Mesenchymal stem cell (in vitro differentiated cells and primary cell): ENCODE data around the gene EHD4.

ENCODE experiments used
- DNase-seq: peaks from one replicate; pipeline ENCODE4 v3.0.0-alpha.2; 2013
- H2AFZ ChIP-seq: one replicate; pipeline ENCODE4 v1.6.1; 2013; ENCODE audit warnings: low read depth, mild to moderate bottlenecking, control low read depth, inconsistent platforms, low read length, moderate library complexity
- H2AK5ac ChIP-seq: 2 replicates; pipeline ENCODE4 v1.6.1; 2013; ENCODE audit warnings: low read length, moderate library complexity, mild to moderate bottlenecking, inconsistent platforms; ENCODE audit not compliant: severe bottlenecking
- H2BK120ac ChIP-seq: one replicate; pipeline ENCODE4 v1.6.1; 2013; ENCODE audit warnings: low read depth, mild to moderate bottlenecking, inconsistent platforms, low read length, moderate library complexity
- H2BK12ac ChIP-seq, 2 experiments: one replicate each; pipeline ENCODE4 v1.6.1; 2013; ENCODE audit warnings: inconsistent platforms in 2 of 2, low read length in 2 of 2, mild to moderate bottlenecking in 2 of 2, moderate library complexity in 2 of 2, control low read depth in 1 of 2
- H2BK15ac ChIP-seq: one replicate; pipeline ENCODE4 v1.6.1; 2013; ENCODE audit warnings: mild to moderate bottlenecking, low read depth, inconsistent platforms; ENCODE audit not compliant: poor library complexity, severe bottlenecking
- H2BK5ac ChIP-seq: 2 replicates; pipeline ENCODE4 v1.6.1; 2013; ENCODE audit warnings: low read depth, mild to moderate bottlenecking, low read length, control low read depth, inconsistent platforms; ENCODE audit not compliant: poor library complexity, severe bottlenecking
- H3K14ac ChIP-seq, 2 experiments: one replicate each; pipeline ENCODE4 v1.6.1; 2013; ENCODE audit warnings: inconsistent platforms in 2 of 2, low read length in 2 of 2, control low read depth in 1 of 2, mild to moderate bottlenecking in 1 of 2, moderate library complexity in 1 of 2
- H3K18ac ChIP-seq, 2 experiments: one replicate each; pipeline ENCODE4 v1.6.1; 2013; ENCODE audit warnings: inconsistent platforms in 2 of 2, low read length in 2 of 2, control low read depth in 1 of 2, low read depth in 1 of 2, mild to moderate bottlenecking in 1 of 2
- H3K23ac ChIP-seq, 2 experiments: one replicate each; pipeline ENCODE4 v1.6.1; 2013; ENCODE audit warnings: inconsistent platforms in 2 of 2, low read length in 2 of 2, mild to moderate bottlenecking in 2 of 2, moderate library complexity in 2 of 2, control low read depth in 1 of 2
- H3K27ac ChIP-seq: 2 replicates; pipeline ENCODE4 v1.5.1; 2013; ENCODE audit warnings: mild to moderate bottlenecking, moderate library complexity, low read length, control low read depth, inconsistent platforms; ENCODE audit not compliant: poor library complexity, severe bottlenecking
- H3K27me3 ChIP-seq, 2 experiments: 2 replicates each; pipeline versions ENCODE4 v1.6.1 to v1.7.0; 2013; ENCODE audit warnings: low read length in 2 of 2, mild to moderate bottlenecking in 2 of 2, moderate library complexity in 2 of 2, control low read depth in 1 of 2, inconsistent platforms in 1 of 2; ENCODE audit not compliant: control insufficient read depth in 1 of 2, insufficient read depth in 1 of 2
- H3K36me3 ChIP-seq, 2 experiments: 2 replicates each; pipeline versions ENCODE4 v1.6.1 to v1.7.0; 2013; ENCODE audit warnings: low read length in 2 of 2, control low read depth in 1 of 2, inconsistent platforms in 1 of 2, low read depth in 1 of 2, mild to moderate bottlenecking in 1 of 2; ENCODE audit not compliant: insufficient read depth in 2 of 2, control insufficient read depth in 1 of 2
- H3K4ac ChIP-seq, 2 experiments: one replicate each; pipeline ENCODE4 v1.6.1; 2013; ENCODE audit warnings: inconsistent platforms in 2 of 2, low read length in 2 of 2, mild to moderate bottlenecking in 2 of 2, moderate library complexity in 2 of 2, control low read depth in 1 of 2, low read depth in 1 of 2
- H3K4me1 ChIP-seq: 2 replicates; pipeline ENCODE4 v1.6.1; 2013; ENCODE audit warnings: low read depth, low read length, control low read depth; ENCODE audit not compliant: control insufficient read depth, insufficient read depth
- H3K4me2 ChIP-seq: 2 replicates; pipeline ENCODE4 v1.6.1; 2013; ENCODE audit warnings: low read length, mild to moderate bottlenecking, inconsistent platforms; ENCODE audit not compliant: poor library complexity, severe bottlenecking
- H3K4me3 ChIP-seq, 2 experiments: 2 replicates each; pipeline versions ENCODE4 v1.5.1 to v1.7.0; 2013; ENCODE audit warnings: low read length in 2 of 2, mild to moderate bottlenecking in 2 of 2, control low read depth in 1 of 2, low read depth in 1 of 2; ENCODE audit not compliant: insufficient read depth in 1 of 2
- H3K79me1 ChIP-seq: replicated peaks from 2 replicates; pipeline ENCODE4 v1.6.1; 2013; ENCODE audit warnings: mild to moderate bottlenecking, control low read depth, low read length, inconsistent platforms; ENCODE audit not compliant: poor library complexity, severe bottlenecking
- H3K9ac ChIP-seq: 2 replicates; pipeline ENCODE4 v1.7.0; 2013; ENCODE audit warnings: mild to moderate bottlenecking, low read length, moderate library complexity
- H3K9me3 ChIP-seq: 2 replicates; pipeline ENCODE4 v1.7.0; 2013; ENCODE audit warnings: mild to moderate bottlenecking, low read length; ENCODE audit not compliant: control insufficient read depth
- H4K8ac ChIP-seq: one replicate; pipeline ENCODE4 v1.6.1; 2013; ENCODE audit warnings: inconsistent platforms, mild to moderate bottlenecking, low read length, moderate library complexity
- H4K91ac ChIP-seq: one replicate; pipeline ENCODE4 v1.6.1; 2013; ENCODE audit warnings: mild to moderate bottlenecking, low read length, inconsistent platforms
- WGBS: methylation state at CpG from one replicate; pipeline ENCODE4 v1.1.7; 2013; ENCODE audit warnings: mixed read lengths; 5-methylcytosine and 5-hydroxymethylcytosine counted together

EHD4 gene

GRCh38 chr15:41869770-41870688, 102.3 kb downstream of the EHD4 start:
- DNase-seq = no peak
- H3K9me3 ChIP-seq = no peaks in the 10 kb centered on the region
- H2BK12ac ChIP-seq = no peak overlapping the region
- H3K18ac ChIP-seq = no peak overlapping the region
- no peak overlapping the region for H2BK15ac ChIP-seq
- no peak overlapping the region for H3K4me2 ChIP-seq
- peak overlapping the region; percentile 4 for H2BK5ac ChIP-seq
- no peak overlapping the region for H4K91ac ChIP-seq
- no peak overlapping the region for H3K9ac ChIP-seq
- 90% methylated on average over 42 of the region's 42 CpGs for WGBS
- H3K27me3 ChIP-seq = peaks cover 0 to 34% of the 10 kb centered on the region in 2 experiments
- peaks cover 0 to 61% of the 10 kb centered on the region in 2 experiments for H3K36me3 ChIP-seq
- H3K14ac ChIP-seq = peak overlapping the region in 1 of 2 experiments; percentile 68
- H2BK120ac ChIP-seq = no peak overlapping the region
- H2AFZ ChIP-seq = no peak overlapping the region
- no peak overlapping the region for H2AK5ac ChIP-seq
- H3K79me1 ChIP-seq = no peaks in the 10 kb centered on the region
- H4K8ac ChIP-seq = peak overlapping the region; percentile 16
- no peak overlapping the region for H3K4ac ChIP-seq
- H3K4me3 ChIP-seq = no peak overlapping the region
- no peak overlapping the region for H3K27ac ChIP-seq
- H3K23ac ChIP-seq = no peak overlapping the region
- H3K4me1 ChIP-seq = peaks cover 26% of the 10 kb centered on the region

- no peak overlapping the region for H2AFZ ChIP-seq
- peaks cover 26% of the 10 kb centered on the region for H3K4me1 ChIP-seq
- peaks cover 0 to 46% of the 10 kb centered on the region in 2 experiments for H3K27me3 ChIP-seq
- no peak overlapping the region for H2BK5ac ChIP-seq
- DNase-seq = no peak
- H3K4me3 ChIP-seq = no peak overlapping the region
- H2BK15ac ChIP-seq = no peak overlapping the region
- no peak overlapping the region for H2AK5ac ChIP-seq
- no peak overlapping the region for H3K23ac ChIP-seq
- H2BK12ac ChIP-seq = no peak overlapping the region
- no peak overlapping the region for H3K9ac ChIP-seq
- no peaks in the 10 kb centered on the region for H3K9me3 ChIP-seq
- H4K91ac ChIP-seq = no peak overlapping the region
- H3K79me1 ChIP-seq = no peaks in the 10 kb centered on the region
- peaks cover 0 to 58% of the 10 kb centered on the region in 2 experiments for H3K36me3 ChIP-seq
- no peak overlapping the region for H4K8ac ChIP-seq
- H3K14ac ChIP-seq = no peak overlapping the region
- no peak overlapping the region for H2BK120ac ChIP-seq
- no peak overlapping the region for H3K18ac ChIP-seq
- no peak overlapping the region for H3K4me2 ChIP-seq
- no peak overlapping the region for H3K4ac ChIP-seq
- H3K27ac ChIP-seq = no peak overlapping the region
- WGBS = 97% methylated on average over 15 of the region's 15 CpGs
Measured at GRCh38 chr15:41868321-41868720, 104.0 kb downstream of the EHD4 start.

DNA sequence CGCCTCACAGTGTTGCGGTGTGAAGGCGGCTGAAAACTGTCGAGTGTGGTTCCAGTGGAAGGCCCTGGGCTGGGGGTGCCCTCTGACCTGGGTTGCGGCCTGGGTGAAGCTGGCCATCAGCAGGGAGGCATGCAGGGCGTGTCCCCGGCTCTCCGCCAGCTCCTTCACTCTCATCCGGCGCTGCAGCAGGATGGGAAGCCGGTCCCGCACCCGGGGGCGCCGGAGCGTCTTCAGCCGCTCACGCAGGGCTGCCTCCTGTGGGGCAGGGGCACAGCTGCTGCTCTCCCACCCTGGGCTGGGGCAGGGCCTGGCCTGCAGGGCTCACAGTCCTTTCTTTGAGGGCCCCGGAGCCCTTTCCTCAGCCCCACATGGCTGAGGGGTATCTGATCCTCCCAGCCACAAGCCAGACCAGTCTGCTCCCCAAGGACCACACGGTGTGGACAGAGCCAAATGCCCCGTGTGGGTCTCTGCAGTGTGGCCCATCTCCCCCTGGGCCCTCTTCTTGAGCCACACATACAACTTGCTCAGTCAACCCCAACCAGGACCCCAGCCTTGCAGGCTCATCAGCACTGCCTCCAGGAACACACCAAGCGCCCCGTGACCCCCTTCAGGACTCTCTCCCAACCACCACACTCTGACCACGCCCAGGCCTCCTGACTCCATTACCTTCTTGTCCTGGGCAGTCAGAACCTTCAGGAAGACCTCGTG, 105.3 kb downstream of the EHD4 start:
- no peak overlapping the region for H2BK12ac ChIP-seq
- no peak overlapping the region for H3K23ac ChIP-seq
- no peak overlapping the region for H3K18ac ChIP-seq
- DNase-seq = no peak
- H3K79me1 ChIP-seq = no peaks in the 10 kb centered on the region
- no peak overlapping the region for H4K91ac ChIP-seq
- no peak overlapping the region for H3K27ac ChIP-seq
- H4K8ac ChIP-seq = no peak overlapping the region
- WGBS = 91% methylated on average over 25 of the region's 25 CpGs
- no peak overlapping the region for H2BK120ac ChIP-seq
- no peak overlapping the region for H3K14ac ChIP-seq
- no peak overlapping the region for H3K4ac ChIP-seq
- H3K9me3 ChIP-seq = no peaks in the 10 kb centered on the region
- no peak overlapping the region for H2BK5ac ChIP-seq
- H3K4me1 ChIP-seq = peaks cover 27% of the 10 kb centered on the region
- no peak overlapping the region for H2AK5ac ChIP-seq
- no peak overlapping the region for H2BK15ac ChIP-seq
- H3K36me3 ChIP-seq = peaks cover 0 to 65% of the 10 kb centered on the region in 2 experiments
- H3K4me3 ChIP-seq = no peak overlapping the region
- no peak overlapping the region for H2AFZ ChIP-seq
- H3K9ac ChIP-seq = no peak overlapping the region
- peaks cover 0 to 44% of the 10 kb centered on the region in 2 experiments for H3K27me3 ChIP-seq
- no peak overlapping the region for H3K4me2 ChIP-seq

GRCh38 chr15:41866263-41866703, 106.1 kb downstream of the EHD4 start:
- no peak overlapping the region for H3K18ac ChIP-seq
- peaks cover 0 to 46% of the 10 kb centered on the region in 2 experiments for H3K27me3 ChIP-seq
- peaks cover 22% of the 10 kb centered on the region for H3K4me1 ChIP-seq
- H2BK120ac ChIP-seq = no peak overlapping the region
- no peak overlapping the region for H2BK5ac ChIP-seq
- no peak overlapping the region for H4K91ac ChIP-seq
- H3K4me2 ChIP-seq = no peak overlapping the region
- no peaks in the 10 kb centered on the region for H3K9me3 ChIP-seq
- no peak overlapping the region for H3K9ac ChIP-seq
- WGBS = 40% methylated on average over 8 of the region's 8 CpGs
- H3K4me3 ChIP-seq = no peak overlapping the region
- H2AK5ac ChIP-seq = no peak overlapping the region
- peak overlapping the region in 1 of 2 experiments; percentile 12 for H3K14ac ChIP-seq
- H3K23ac ChIP-seq = no peak overlapping the region
- no peak for DNase-seq
- peaks cover 0 to 66% of the 10 kb centered on the region in 2 experiments for H3K36me3 ChIP-seq
- no peak overlapping the region for H2BK15ac ChIP-seq
- H2BK12ac ChIP-seq = no peak overlapping the region
- H2AFZ ChIP-seq = no peak overlapping the region
- H3K4ac ChIP-seq = no peak overlapping the region
- H3K79me1 ChIP-seq = no peaks in the 10 kb centered on the region
- H4K8ac ChIP-seq = no peak overlapping the region
- H3K27ac ChIP-seq = no peak overlapping the region
